ENCODE results near the gene AFG3L2.
A peak's percentile ranks its signal among the peaks of the same experiment; 100 is the strongest.
"Not testable (repeated sequence)": the region's sequence is repeated elsewhere in the genome, so short reads cannot be mapped to it uniquely, and the experiment has no call there.

The AFG3L2 gene

GRCh38 chr18:12376754-12377555 is at the start of gene AFG3L2:
Gene AFG3L2 (minus strand): TSS chr18:12377227. CDS start chr18:12377082, 145 bp downstream.
- DNase-seq = peak; percentile 96

DNA sequence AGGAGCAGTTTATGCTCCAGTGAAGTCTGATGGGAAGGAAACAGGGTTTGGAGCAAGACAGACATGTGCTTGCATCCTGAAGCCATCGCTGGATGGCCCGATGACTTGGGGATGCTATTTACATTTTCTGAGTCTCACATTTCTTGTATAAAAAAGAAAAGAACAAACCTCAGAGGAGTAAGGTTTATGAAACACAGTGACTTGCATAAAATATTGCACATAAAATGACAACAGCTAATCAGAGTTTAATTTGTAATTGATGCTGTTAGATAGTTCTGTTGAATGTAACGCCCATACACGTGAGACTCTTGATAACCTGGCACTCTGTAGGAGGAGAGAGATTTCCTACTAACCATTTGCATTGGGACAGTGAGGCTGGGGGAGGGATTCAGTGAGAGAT is 47.2 kb upstream of the AFG3L2 start:
- no peak for DNase-seq

DNA sequence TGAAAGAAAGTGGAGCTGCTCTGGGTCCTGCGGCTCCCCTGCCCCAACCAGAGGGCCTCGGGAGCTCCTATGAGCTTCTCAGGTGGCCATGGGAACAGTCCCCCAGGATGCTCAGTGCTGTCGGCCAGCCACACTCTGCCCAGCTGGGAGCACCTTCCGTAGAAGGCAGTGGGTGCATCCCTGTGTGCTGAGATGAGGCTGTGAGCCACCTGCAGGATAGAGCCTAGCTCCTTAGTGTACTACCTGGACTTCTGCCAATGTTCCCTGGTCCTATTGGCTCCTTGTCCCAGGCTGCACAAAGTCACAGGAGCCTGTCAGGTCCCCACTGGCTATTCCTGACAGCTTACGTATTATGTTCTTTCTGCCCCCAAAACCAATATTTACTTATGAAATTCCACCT is 46.8 kb upstream of the AFG3L2 start:
- peak; percentile 38 for DNase-seq

GRCh38 chr18:12423393-12423792 is 46.4 kb upstream of the AFG3L2 start:
- no peak for DNase-seq

- DNase-seq = no peak
These were observed 45.9 kb upstream of the AFG3L2 start for GRCh38 chr18:12422936-12423335.

DNA sequence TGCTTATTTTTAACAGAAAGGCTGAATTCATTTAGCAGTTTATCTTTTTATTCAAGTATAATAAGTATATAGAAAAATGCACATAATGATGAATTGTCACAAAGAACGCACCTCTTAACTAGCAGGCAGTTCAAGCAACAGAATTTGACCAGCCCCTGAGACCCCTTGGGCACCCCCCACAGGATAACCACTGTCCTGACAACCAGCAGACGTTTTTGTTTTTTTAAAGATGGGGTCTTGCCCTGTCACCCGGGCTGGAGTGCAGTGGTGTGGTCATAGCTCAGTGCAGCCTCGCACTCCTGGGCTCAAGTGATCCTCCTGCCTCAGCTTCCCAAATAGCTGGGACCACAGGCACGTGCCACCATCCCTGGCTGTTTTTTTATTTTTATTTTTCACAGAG is 44.7 kb upstream of the AFG3L2 start:
- DNase-seq = no peak

- DNase-seq = peak; percentile 74
These were observed 43.9 kb upstream of the AFG3L2 start for GRCh38 chr18:12420821-12421421.

DNA sequence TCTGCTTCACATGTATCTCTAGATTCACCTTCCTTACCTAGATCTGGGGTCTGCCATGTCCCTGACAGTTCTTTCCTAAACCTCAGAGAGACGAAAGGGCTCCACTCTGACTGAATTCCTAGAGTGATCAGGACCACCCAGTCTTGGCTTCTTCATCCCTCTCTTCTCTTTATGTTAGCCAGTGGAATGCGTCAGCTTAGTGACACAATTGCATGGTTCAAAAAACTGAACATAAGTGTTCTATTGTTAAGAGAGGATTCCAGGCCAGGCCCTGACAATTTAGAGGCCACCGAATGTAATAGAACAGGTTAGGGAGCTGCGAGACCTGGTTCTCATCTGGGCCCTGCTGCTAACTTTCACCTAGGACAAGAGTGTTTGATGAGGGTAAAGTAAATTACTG is 40.7 kb upstream of the AFG3L2 start:
- no peak for DNase-seq

DNA sequence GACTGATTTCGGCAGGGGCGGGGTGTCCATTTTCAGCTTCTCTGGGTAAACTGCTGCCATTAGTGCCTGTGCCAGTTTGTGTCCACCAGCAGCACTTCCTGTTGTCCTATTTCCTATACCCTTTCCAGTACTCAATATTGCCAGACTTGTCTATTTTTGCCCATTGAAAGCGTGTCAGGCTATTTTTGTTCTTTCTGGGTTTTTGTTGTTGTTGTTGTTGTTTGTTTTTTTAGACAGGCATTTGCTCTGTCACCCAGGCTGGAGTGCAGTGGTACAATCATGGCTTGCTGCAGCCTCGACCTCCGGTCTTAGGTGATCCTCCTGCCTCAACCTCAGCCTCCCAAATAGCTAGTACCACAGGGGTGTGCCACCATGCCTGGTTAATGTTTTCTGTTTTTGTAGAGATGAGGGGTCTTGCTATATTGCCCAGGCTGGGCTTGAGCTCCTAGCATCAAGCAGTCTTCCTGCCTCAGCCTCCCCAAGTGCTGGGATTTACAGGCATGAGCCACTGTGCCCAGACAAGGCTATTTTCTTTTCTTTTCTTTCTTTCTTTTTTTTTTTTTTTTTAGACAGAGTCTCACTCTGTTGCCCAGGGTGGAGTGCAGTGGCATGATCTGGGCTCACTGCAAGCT is 39.2 kb upstream of the AFG3L2 start:
- no peak for DNase-seq

- DNase-seq = no peak
These were observed 34.4 kb upstream of the AFG3L2 start for GRCh38 chr18:12411456-12411855.

- not testable (repeated sequence) for DNase-seq
These were observed 33.7 kb upstream of the AFG3L2 start for GRCh38 chr18:12410747-12411146.

DNA sequence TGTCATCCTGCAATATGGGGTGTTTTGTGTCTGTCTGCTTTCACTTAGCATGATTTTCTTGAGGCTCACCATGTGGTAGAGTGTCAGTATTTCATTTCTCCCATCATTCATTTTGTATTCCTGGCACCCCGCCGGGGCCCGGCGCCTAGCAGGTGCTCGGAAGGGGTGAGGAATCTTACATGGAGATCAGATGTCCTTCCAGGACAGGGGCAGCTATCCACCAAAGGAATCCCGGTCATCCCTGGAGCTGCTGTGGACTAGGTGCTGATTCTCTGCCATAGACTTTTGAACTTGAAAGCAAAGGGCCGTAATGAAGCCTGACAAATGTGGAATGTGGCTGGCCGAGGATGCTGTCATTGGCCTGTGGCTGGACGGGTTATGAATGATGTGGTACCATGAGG is 33.1 kb upstream of the AFG3L2 start:
- DNase-seq = no peak

GRCh38 chr18:12409469-12409868 is 32.4 kb upstream of the AFG3L2 start:
- DNase-seq = no peak

GRCh38 chr18:12408247-12408869 is 31.3 kb upstream of the AFG3L2 start:
- DNase-seq = peak; percentile 20

DNA sequence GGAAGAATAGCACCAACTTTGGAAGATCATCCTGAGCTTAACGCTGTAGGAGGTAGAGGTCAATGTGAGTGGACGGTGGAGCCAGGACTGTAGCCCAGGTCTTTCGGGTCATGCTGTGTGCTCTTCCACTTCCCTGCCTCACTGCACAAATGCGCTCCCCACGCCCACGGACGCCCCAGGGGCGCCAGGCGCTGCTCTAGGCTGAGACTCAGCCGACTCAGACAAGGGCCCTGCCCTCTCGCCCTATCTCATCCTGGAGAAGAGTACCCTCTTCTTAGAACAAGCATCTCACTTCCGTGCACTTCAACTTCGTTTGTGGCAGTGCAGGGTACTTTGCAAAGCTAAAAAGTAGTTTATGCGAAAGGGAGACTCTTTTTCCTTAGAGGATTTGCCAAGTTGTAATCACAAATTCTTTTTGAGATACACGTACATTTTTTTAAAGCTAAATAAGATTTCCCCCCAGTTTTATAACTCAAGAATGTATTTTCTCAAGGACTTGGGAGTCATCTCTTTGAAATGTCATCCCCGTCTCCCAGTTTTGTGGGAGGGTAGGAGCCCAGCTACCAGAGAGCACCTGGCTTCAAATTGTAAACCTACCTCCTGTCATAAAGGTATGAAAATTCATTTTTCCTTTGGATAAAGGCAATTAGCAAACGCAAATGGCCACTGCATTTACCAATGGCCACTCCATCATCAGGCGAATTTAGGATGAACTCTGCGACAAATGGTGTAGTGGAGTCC is 29.5 kb upstream of the AFG3L2 start:
- no peak for DNase-seq

DNA sequence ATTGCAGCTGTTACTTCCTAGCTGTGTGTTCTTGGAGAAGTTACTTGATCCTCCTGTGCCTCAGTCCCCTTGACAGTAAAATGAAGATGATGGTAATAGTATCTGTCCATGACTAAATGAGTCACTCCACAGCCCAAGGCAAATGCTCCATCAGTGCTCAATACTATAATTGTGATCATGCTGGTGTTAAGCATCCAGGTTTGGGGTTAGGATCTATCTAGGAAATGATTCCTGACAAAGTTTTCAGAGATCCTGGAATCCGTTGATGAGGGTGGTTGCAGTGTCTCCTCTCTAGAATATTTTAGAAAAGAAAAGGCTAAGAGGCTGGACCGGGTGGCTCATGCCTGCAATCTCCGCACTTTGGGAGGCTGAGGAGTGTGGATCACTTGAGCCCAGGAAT is 28.0 kb upstream of the AFG3L2 start:
- no peak for DNase-seq

- no peak for DNase-seq
These were observed 26.8 kb upstream of the AFG3L2 start for GRCh38 chr18:12403601-12404506.

DNA sequence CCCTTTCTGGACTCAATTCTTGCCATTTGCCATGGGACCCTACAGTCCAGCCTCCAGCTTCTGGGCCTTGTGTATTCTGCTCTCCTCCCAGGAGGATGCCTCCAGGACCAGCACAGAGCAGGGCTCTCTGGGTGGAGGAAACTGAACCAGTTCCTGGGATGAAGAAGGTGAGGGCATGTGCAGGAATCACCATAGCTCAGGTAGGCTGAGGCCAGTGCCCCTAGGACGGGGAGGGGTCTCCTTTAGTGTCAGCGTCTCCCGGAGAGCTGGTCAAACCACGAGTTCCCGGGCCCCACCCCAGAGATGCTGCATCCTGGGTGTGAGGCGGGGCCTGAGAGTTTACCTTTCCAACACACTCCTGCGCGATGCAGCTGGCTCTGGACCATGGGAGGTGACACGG is 24.9 kb upstream of the AFG3L2 start:
- no peak for DNase-seq

- no peak for DNase-seq
These were observed 22.2 kb upstream of the AFG3L2 start for GRCh38 chr18:12399231-12399630.

DNA sequence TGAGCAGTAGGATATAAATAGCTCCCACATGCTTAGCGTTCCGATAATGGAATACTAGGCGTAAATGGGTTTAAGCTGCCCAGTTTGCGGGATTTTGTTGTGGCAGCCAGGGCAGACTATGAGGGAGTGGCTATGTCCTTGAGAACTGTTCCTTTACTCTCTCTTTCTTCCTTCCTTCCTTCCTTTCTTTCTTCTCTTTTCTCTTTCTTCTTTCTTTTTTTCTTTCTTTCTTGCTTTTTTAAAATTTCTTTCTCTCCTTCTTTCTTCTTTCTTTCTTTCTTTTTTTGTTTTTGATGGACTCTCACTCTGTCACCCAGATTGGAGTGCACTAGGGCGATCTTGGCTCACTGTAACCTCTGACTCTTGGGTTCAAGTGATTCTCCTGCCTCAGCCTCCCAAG is 21.6 kb upstream of the AFG3L2 start:
- no peak for DNase-seq

DNA sequence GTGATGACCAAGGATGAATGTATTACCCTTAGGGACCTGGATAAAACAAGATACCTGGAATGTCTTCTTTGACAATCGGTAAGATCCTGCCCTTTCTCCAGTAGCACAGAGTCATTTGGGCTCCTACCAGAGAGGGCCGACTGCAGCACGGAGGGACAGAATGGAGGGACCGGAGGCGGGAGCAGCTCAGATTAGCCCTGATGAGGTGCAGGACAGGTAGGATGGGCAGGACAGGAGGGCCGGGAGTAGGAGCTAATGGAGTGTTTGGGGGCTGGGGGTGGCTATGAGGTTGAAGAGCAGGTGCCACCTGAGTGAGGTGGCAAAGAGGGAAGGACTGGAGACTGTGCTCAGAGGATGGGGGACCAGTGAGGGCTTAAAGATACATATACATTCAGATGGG is 20.8 kb upstream of the AFG3L2 start:
- no peak for DNase-seq

DNA sequence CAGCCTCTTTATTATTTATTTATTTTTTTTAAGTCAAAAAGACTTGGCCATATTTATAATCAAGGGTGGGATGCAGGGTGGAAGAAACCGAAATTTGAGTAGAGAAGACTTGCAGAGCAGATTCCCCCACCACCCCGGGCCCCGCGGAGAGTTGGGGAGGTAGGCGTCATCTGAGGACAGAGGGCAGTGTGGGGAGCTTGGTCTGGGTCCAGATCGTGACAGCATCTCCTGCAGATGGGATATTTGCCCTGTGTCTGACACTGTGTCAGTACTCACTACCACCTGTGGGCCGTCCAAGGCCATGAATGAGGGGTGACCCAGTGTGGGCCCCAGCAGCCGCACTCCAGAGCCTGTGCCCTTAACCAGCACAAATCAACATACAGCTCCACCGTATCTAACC is 20.2 kb upstream of the AFG3L2 start:
- no peak for DNase-seq
